ENCODE measurements around the gene MPV17L.

- TF ChIP-seq CTCF (IDR thresholded peaks at IDR 0.05) = no peak
- no peak for TF ChIP-seq EP300 (IDR thresholded peaks at IDR 0.05)
- no peak for TF ChIP-seq POLR2A (IDR thresholded peaks at IDR 0.05)
- no peak for TF ChIP-seq POLR2AphosphoS5 (IDR thresholded peaks at IDR 0.05)
Observed at GRCh38 chr16:15398618-15399316, 3.2 kb downstream of the MPV17L start.

All from stomach (tissue), 4 donors.